Prostate gland (tissue), 2 donors: ENCODE measurements around the gene ZNRF1. TPM values are rescaled to one million over a fixed set of nuclear protein-coding genes. Genes with fewer than 3 reads are reported as not detected.

Source experiments
- DNase-seq: peaks from one replicate; pipeline ENCODE4 v3.0.0-alpha.2; 2019; ENCODE audit warnings: low spot score
- H3K27ac ChIP-seq, 2 donors: fragments of 200-600 bp; sonication (generic); 2 replicates each; pipeline ENCODE4 v1.5.1; 2017 to 2019
- H3K27me3 ChIP-seq: fragments of 200-600 bp; sonication (generic); replicated peaks from 2 replicates; pipeline ENCODE4 v1.5.1; 2019; ENCODE audit not compliant: insufficient read depth
- H3K36me3 ChIP-seq, 2 donors: fragments of 200-600 bp; sonication (generic); 1 replicate in 1 of 2; 2 replicates in 1 of 2; pipeline versions ENCODE4 v1.5.1 to v1.8.1; 2017 to 2019
- H3K4me1 ChIP-seq: fragments of 200-600 bp; sonication (generic); replicated peaks from 2 replicates; pipeline ENCODE4 v1.5.1; 2019
- H3K4me3 ChIP-seq, 2 donors: fragments of 200-600 bp; sonication (generic); 2 replicates each; pipeline ENCODE4 v1.5.1; 2017 to 2019
- H3K9me3 ChIP-seq: fragments of 200-600 bp; sonication (generic); 2 replicates; pipeline ENCODE4 v1.5.1; 2017
- CTCF ChIP-seq, 4 experiments: fragments of 200-600 bp in 2 of 4; fragments of 450-650 bp in 2 of 4; sonication (generic) in 2 of 4; IDR thresholded peaks; 1 replicate in 3 of 4; 2 replicates in 1 of 4; pipeline ENCODE4 v1.5.1; 2016 to 2019; ENCODE audit warnings: antibody characterized with exemption in 4 of 4, mild to moderate bottlenecking in 2 of 4, moderate library complexity in 2 of 4
- POLR2A ChIP-seq: fragments of 450-650 bp; IDR thresholded peaks from one replicate; pipeline ENCODE4 v1.6.1; 2016; ENCODE audit warnings: antibody characterized with exemption, mild to moderate bottlenecking
- POLR2AphosphoS5 ChIP-seq: sonication (generic); formaldehyde crosslinking; IDR thresholded peaks from one replicate; pipeline ENCODE4 v1.6.1; 2017; ENCODE audit warnings: antibody characterized with exemption
- WGBS: methylation state at CpG from one replicate; pipeline ENCODE4 v1.1.5; 2018; 5-methylcytosine and 5-hydroxymethylcytosine counted together
- intact Hi-C: fragments of 100-400 bp; cut with DNase I; formaldehyde crosslinking; loops from one replicate; pipeline ENCODE4 v1.14.2; 2022
- total RNA-seq, 2 donors: library from RNA; depleted of rRNA; stranded (reverse); fragments of >200 nt; gene quantifications; one replicate each; pipeline ENCODE4 v1.1.0, GENCODE V29; 2016

The ZNRF1 gene
- total RNA-seq, 2 donors from 2014 or later = 15.6 to 64.2 TPM

GRCh38 chr16:75160386-75160785 lies 161.6 kb downstream of the ZNRF1 start:
- Histone ChIP-seq H3K36me3 (no peaks in the 10 kb centered on the region), H3K27me3 (no peaks in the 10 kb centered on the region), H3K9me3 (no peaks in the 10 kb centered on the region), H3K4me3 (no peak overlapping the region), H3K4me1 (no peaks in the 10 kb centered on the region), H3K27ac (no peak overlapping the region)
- DNase-seq = no peak
- TF ChIP-seq POLR2AphosphoS5 = no peak
- no peak for TF ChIP-seq POLR2A
- no peak for TF ChIP-seq CTCF (IDR thresholded peaks at IDR 0.05)
- 95% methylated on average over 1 of the region's 1 CpG for WGBS
- intact Hi-C loops = no loop called here

Other genes starting within 250 kb of the ZNRF1 start
- gene FA2H, start 224.2 kb upstream of the ZNRF1 start, total RNA-seq = 1 to 10 TPM; 3.0 to 4.5 TPM
- gene WDR59, start 13.9 kb upstream of the ZNRF1 start, total RNA-seq = 10 to 100 TPM; 38.5 to 62.6 TPM
- 10 to 100 TPM; 26.6 to 55.3 TPM for gene LDHD, start 117.8 kb downstream of the ZNRF1 start, total RNA-seq
- gene ZFP1, start 149.5 kb downstream of the ZNRF1 start, total RNA-seq = 10 to 100 TPM in 1 of 2 donors, 1 to 10 TPM in 1; 9.8 to 10.3 TPM
- not detected for gene CTRB2, start 208.1 kb downstream of the ZNRF1 start, total RNA-seq
- 1 to 10 TPM in 1 of 2 donors, not detected in 1; 7.0 TPM for gene CTRB1, start 220.0 kb downstream of the ZNRF1 start, total RNA-seq